ENCODE data around the gene CEMIP. TPM values are rescaled to one million over a fixed set of nuclear protein-coding genes. Genes with fewer than 3 reads are reported as not detected.
A peak's percentile ranks its signal among the peaks of the same experiment; 100 is the strongest.

Gene CEMIP
- total RNA-seq, 4 donors from 2014 or later: 0.04 TPM; not detected in 3

DNA sequence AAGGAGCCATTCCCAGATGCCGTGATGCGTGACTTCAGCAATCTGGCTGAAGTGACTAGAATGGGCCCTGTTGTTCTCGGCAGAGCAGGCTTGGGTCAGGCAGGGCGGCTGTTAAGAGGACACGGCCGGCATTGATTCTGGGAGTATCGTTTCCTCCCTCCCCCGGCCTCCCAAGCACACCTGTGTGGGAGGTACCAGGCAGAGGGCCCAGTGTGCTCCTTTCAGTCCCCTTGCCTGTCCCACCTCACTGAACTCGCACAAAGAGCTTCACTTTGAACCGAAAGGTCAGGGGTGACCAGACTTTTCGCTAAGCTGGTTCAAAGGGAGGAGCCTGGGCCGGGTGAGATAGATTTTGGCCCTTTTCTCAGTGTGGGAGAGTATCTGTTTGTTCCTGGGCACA lies 92.7 kb downstream of the CEMIP start:
- no peak overlapping the region for H3K4me3 ChIP-seq
- ATAC-seq: no peak
- H3K9me3 ChIP-seq: no peaks in the 10 kb centered on the region
- H3K4me1 ChIP-seq: peaks cover 9 to 11% of the 10 kb centered on the region in 2 donors
- TF ChIP-seq, protein P1, sequence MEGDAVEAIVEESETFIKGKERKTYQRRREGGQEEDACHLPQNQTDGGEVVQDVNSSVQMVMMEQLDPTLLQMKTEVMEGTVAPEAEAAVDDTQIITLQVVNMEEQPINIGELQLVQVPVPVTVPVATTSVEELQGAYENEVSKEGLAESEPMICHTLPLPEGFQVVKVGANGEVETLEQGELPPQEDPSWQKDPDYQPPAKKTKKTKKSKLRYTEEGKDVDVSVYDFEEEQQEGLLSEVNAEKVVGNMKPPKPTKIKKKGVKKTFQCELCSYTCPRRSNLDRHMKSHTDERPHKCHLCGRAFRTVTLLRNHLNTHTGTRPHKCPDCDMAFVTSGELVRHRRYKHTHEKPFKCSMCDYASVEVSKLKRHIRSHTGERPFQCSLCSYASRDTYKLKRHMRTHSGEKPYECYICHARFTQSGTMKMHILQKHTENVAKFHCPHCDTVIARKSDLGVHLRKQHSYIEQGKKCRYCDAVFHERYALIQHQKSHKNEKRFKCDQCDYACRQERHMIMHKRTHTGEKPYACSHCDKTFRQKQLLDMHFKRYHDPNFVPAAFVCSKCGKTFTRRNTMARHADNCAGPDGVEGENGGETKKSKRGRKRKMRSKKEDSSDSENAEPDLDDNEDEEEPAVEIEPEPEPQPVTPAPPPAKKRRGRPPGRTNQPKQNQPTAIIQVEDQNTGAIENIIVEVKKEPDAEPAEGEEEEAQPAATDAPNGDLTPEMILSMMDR (IDR thresholded peaks at IDR 0.05 in 4 of 5, conservative IDR thresholded peaks at IDR 0.05 in 1 of 5): no peak
- in situ Hi-C loops (cut with MboI; ENCODE audit: low sequenced_read_pairs in 4 of 4): no loop called here
- H3K27me3 ChIP-seq: no peaks in the 10 kb centered on the region
- H3K27ac ChIP-seq: no peak overlapping the region
- DNase-seq: no peak
- intact Hi-C loops (cut with DNase I; ENCODE audit: low total_unique reads): no loop called here
- H3K36me3 ChIP-seq: no peaks in the 10 kb centered on the region

DNA sequence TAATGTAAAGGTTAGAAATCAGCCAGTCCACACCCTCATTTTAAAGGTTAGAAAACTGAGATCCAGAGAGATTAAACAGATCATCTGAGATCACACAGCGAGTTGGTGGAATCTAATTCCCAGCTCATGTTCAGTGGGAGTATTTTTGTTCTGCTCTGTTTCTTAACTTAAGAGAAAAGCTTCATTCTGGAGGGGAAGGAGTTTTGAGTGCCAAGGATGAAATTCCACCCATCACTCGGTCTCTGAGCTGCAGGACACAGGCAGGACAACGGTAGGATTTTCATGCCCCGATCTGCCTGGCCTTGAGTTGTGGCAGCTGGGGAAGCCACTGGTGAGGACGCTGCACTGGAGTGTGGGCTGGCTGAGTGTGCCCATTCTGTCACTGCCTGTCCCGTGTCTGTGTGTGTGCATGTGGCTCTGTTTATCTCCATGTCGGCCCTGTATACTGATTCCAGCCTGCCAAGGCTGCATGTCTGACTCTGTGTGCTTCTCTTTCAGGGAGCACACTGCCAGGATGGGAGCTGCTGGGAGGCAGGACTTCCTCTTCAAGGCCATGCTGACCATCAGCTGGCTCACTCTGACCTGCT lies 94.3 kb downstream of the CEMIP start:
- peaks cover 9 to 11% of the 10 kb centered on the region in 2 donors for H3K4me1 ChIP-seq
- no peaks in the 10 kb centered on the region for H3K9me3 ChIP-seq
- TF ChIP-seq, protein P1 (IDR thresholded peaks at IDR 0.05 in 4 of 5, conservative IDR thresholded peaks at IDR 0.05 in 1 of 5): no peak
- TF ChIP-seq POLR2A (IDR thresholded peaks at IDR 0.05): no peak
- H3K27me3 ChIP-seq: no peaks in the 10 kb centered on the region
- ATAC-seq: no peak
- H3K27ac ChIP-seq: no peak overlapping the region
- no peak overlapping the region for H3K4me3 ChIP-seq
- H3K36me3 ChIP-seq: no peaks in the 10 kb centered on the region
- intact Hi-C loops (cut with DNase I; ENCODE audit: low total_unique reads): no loop called here
- no peak for DNase-seq
- in situ Hi-C loops (cut with MboI; ENCODE audit: low sequenced_read_pairs in 4 of 4): no loop called here

DNA sequence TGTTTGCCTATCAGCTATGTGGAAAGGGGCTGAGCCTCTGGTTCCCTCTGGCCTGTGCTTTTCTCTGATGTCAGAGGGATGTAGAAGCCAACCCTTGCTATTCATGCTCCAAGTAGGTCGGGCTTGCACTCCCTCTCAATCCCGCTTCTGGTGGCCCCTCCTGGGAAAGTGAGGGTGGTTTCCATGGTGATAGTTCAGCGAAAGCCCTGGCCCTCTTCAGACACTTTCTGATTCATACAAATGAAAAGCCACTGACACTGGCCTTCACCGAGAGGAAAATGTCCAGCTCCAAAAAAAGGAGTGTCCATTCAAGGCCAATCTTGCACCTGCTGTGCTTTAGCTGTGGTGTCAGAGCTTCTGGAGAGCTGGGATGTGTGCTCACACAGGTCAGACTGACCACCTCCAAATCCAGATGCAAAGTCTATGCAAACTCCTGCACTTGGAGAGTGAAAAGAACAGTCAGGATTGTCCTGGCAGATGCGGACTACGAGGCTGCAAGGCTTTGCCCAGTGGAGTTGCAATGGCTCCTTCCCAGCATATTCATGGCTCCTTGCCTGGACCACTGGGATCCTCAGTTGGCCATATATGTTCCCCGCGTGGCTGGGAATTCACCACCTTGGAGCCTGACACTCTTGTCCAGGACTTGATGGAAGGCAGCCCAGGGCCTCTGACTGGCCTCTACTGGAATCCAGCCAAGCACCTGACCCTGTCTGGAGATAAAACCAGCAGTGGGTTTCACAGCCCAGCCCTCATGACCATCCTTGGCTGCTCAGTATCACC lies 96.6 kb downstream of the CEMIP start:
- Histone ChIP-seq H3K27ac (no peak overlapping the region), H3K36me3 (no peaks in the 10 kb centered on the region), H3K4me1 (peaks cover 0 to 14% of the 10 kb centered on the region in 2 donors), H3K4me3 (no peak overlapping the region), H3K27me3 (no peaks in the 10 kb centered on the region), H3K9me3 (no peaks in the 10 kb centered on the region)
- DNase-seq: peak in 1 of 2 donors; percentile 21
- in situ Hi-C loops (cut with MboI; ENCODE audit: low sequenced_read_pairs in 4 of 4) (no loop called here), intact Hi-C loops (cut with DNase I; ENCODE audit: low total_unique reads) (no loop called here)
- TF ChIP-seq, protein P1 (IDR thresholded peaks at IDR 0.05 in 4 of 5, conservative IDR thresholded peaks at IDR 0.05 in 1 of 5): no peak
- no peak for TF ChIP-seq POLR2A (IDR thresholded peaks at IDR 0.05)
- ATAC-seq: no peak

DNA sequence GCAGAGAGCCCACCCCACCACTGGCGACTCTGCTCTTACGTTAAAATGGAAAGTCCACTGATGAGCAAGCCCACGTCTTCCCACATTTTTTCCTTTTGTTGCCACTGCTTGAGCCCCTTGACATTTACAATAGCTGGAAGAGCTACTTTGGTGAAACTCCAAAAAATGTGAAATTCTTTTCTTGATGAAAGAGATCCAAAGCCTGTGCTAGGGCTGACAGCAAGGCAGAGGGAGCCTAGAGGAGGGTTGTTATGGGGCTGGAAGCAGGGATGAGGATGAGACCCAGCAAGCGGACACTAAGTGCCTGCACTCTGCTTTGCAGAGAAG lies 97.1 kb downstream of the CEMIP start:
- intact Hi-C loops (cut with DNase I; ENCODE audit: low total_unique reads) (no loop called here), in situ Hi-C loops (cut with MboI; ENCODE audit: low sequenced_read_pairs in 4 of 4) (no loop called here)
- no peak for ATAC-seq
- no peaks in the 10 kb centered on the region for H3K9me3 ChIP-seq
- no peak overlapping the region for H3K27ac ChIP-seq
- no peaks in the 10 kb centered on the region for H3K36me3 ChIP-seq
- no peak for TF ChIP-seq POLR2A (IDR thresholded peaks at IDR 0.05)
- TF ChIP-seq, protein P1 (IDR thresholded peaks at IDR 0.05 in 4 of 5, conservative IDR thresholded peaks at IDR 0.05 in 1 of 5): no peak
- no peaks in the 10 kb centered on the region for H3K27me3 ChIP-seq
- DNase-seq: no peak
- no peak overlapping the region for H3K4me3 ChIP-seq
- peaks cover 0 to 14% of the 10 kb centered on the region in 2 donors for H3K4me1 ChIP-seq
